ENCODE data around the gene KCNK2. TPM values are rescaled to one million over a fixed set of nuclear protein-coding genes. Genes with fewer than 3 reads are reported as not detected.

The KCNK2 gene
- total and polyA plus RNA-seq, 10 of the 15 experiments (the other 5 are each of a cell fraction or from before 2014, with no cell fraction given), result 0.04 to 0.13 (median 0.08) TPM; not detected in 4

GRCh38 chr1:215113776-215114153, 31.2 kb downstream of the KCNK2 start:
- Histone ChIP-seq H3K4me1 (ENCODE audit: control insufficient read depth, insufficient read depth, low read length) (no peaks in the 10 kb centered on the region), H3K4me2 (ENCODE audit: control insufficient read depth, insufficient read depth) (no peak overlapping the region), H3K36me3 (ENCODE audit: control insufficient read depth in 2 of 2, insufficient read depth in 2 of 2, low read length in 1 of 2) (no peaks in the 10 kb centered on the region), H4K20me1 (ENCODE audit: control insufficient read depth, insufficient read depth) (no peaks in the 10 kb centered on the region), H3K4me3 (no peak overlapping the region), H3K9me3 (replicated peaks; ENCODE audit: control insufficient read depth, insufficient read depth, low read length) (no peaks in the 10 kb centered on the region), H3K27ac (ENCODE audit: control insufficient read depth, insufficient read depth) (no peak overlapping the region), H3K9ac (ENCODE audit: control insufficient read depth, insufficient read depth, low read length) (no peak overlapping the region), H3K27me3 (replicated peaks in 1 of 2; ENCODE audit: control insufficient read depth in 2 of 2, insufficient read depth in 2 of 2, low read length in 1 of 2) (no peaks in the 10 kb centered on the region), H3K79me2 (ENCODE audit: control insufficient read depth, insufficient read depth, low read length) (no peaks in the 10 kb centered on the region), H2AFZ (ENCODE audit: control insufficient read depth, low read depth, low read length) (no peak overlapping the region)
- ATAC-seq (peak; percentile 57), FAIRE-seq (no peak), DNase-seq (ENCODE audit: low read depth, low spot score) (no peak)
- BruUV-seq (replicated peaks), result no TSS peak
- SMC1A ChIA-PET (ENCODE audit: uncharacterized antibody, unreplicated experiment), result no interaction called here
- POLR2A ChIA-PET, result no interaction called here
- TF ChIP-seq SUZ12 (IDR thresholded peaks at IDR 0.05; ENCODE audit: unreplicated experiment) (no peak), PRDM15 (CRISPR knock-in tag; IDR thresholded peaks at IDR 0.05) (no peak), MTA3 (IDR thresholded peaks at IDR 0.05; ENCODE audit: borderline replicate concordance, low read length) (no peak), JUNB (IDR thresholded peaks at IDR 0.05) (peak; percentile 30; the same call in 1 of the 2 replicates)
- WGBS (ENCODE audit: insufficient coverage, insufficient replicate concordance, low lambda C conversion rate, missing lambda C conversion rate), result 14% methylated on average over 3 of the region's 3 CpGs
- RAD21 ChIA-PET (ENCODE audit: unreplicated experiment), result no interaction called here
- intact Hi-C loops (cut with micrococcal nuclease; ENCODE audit: unreplicated experiment) (no loop called here), in situ Hi-C loops (cut with MboI) (no loop called here)
- CTCF ChIA-PET, result no interaction called here

Data from GM12878 (cell line).